HG03175 (cell line): ENCODE results near the gene IFNK.
A peak's percentile ranks its signal among the peaks of the same experiment; 100 is the strongest.
"Not testable (repeated sequence)": the region's sequence is repeated elsewhere in the genome, so short reads cannot be mapped to it uniquely, and the experiment has no call there.

Source experiments
- ATAC-seq: cut with Tn5 transposase; IDR thresholded peaks from one replicate; pipeline ENCODE4 v1.9.1; 2021; ENCODE audit warnings: mild to moderate bottlenecking, moderate library complexity; ENCODE audit not compliant: unreplicated experiment

Gene IFNK, protein sequence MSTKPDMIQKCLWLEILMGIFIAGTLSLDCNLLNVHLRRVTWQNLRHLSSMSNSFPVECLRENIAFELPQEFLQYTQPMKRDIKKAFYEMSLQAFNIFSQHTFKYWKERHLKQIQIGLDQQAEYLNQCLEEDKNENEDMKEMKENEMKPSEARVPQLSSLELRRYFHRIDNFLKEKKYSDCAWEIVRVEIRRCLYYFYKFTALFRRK

DNA sequence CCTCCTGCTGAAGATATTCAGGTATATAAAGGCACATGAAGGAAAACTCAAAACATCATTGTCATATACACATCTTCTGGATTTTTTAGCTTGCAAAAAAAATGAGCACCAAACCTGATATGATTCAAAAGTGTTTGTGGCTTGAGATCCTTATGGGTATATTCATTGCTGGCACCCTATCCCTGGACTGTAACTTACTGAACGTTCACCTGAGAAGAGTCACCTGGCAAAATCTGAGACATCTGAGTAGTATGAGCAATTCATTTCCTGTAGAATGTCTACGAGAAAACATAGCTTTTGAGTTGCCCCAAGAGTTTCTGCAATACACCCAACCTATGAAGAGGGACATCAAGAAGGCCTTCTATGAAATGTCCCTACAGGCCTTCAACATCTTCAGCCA lies at the start of gene IFNK:
TSS of gene IFNK (plus strand) at position 55 of the 400 bp plus-strand sequence. CDS start at position 102, 47 bp downstream.
- ATAC-seq = no peak

- no peak for ATAC-seq
Measured at GRCh38 chr9:27474305-27474704, 49.8 kb upstream of the IFNK start.

DNA sequence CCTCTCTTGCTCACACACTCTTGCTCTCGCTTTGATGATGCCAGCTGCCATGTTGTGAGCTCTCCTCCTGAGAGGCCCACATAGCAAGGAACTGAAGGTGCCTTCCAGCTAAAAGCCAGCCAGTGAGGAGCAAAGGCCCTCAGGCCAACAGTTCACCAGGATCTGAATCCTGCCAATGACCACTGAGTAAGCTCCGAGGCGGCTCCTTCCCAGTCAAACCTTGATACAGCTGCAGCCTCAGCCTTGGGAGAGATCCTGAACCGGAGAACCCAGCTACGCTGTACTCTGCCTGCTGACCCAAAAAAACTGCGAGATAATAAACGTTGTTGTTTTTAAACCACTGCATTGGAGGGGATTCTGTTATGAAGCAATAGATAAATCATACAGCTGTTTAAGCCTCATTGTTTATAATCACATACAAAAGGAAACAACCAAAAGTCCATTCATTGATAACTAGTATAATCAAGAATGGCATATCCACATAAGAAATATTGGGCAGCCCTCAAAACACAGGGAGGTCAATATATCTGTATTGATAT lies 49.0 kb upstream of the IFNK start:
- no peak for ATAC-seq

- no peak for ATAC-seq
Measured at GRCh38 chr9:27476870-27477515, 47.1 kb upstream of the IFNK start.

GRCh38 chr9:27478322-27478721 lies 45.8 kb upstream of the IFNK start:
- ATAC-seq = no peak

- no peak for ATAC-seq
Measured at GRCh38 chr9:27482709-27483108, 41.4 kb upstream of the IFNK start.

GRCh38 chr9:27483576-27483975 lies 40.5 kb upstream of the IFNK start:
- no peak for ATAC-seq

- peak; percentile 95 for ATAC-seq
Measured at GRCh38 chr9:27485158-27485557, 38.9 kb upstream of the IFNK start.

- no peak for ATAC-seq
Measured at GRCh38 chr9:27487128-27487640, 36.9 kb upstream of the IFNK start.

DNA sequence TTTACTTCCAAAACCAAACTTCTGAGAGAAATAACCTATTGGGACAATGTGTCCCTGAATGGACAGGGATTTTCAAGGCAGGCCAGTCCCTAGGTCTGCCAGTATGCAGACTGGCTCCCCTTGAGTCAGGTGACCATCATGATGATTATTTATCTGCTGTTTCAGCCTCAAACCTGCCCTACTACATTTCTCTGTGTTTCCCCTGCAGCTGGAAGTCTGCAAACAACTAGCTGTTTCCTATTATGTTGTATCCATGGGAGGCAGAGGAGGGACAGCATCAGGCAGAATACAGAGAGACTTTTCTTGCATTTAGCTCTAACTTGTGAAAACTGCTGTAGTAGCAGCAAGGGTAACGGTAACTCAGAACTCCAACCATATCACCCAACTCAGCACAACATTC lies 36.2 kb upstream of the IFNK start:
- ATAC-seq = no peak

GRCh38 chr9:27489087-27489876 lies 34.8 kb upstream of the IFNK start:
- peak; percentile 53 for ATAC-seq

DNA sequence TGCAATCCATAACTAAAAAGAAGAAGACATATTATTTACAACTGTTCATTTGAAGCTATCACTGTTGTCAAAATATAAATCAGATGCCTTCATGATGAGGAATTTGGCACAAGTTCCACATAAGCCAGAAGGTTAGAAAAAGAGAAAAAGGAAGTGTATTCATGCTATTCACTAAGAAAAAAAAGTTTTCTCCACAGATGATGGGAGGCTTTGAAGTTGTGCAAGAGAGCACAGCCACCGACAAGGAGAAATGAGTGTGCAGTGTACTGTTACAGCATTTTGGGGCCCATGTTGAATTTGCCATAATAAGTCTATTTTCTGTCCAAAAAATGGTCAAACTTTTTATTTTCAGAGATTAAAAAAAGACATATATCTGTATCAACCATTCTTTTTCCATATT lies 32.9 kb upstream of the IFNK start:
- ATAC-seq = no peak

GRCh38 chr9:27495480-27496134 lies 28.5 kb upstream of the IFNK start:
- ATAC-seq = no peak

- no peak for ATAC-seq
Measured at GRCh38 chr9:27496135-27496504, 28.0 kb upstream of the IFNK start.

- ATAC-seq = no peak
Measured at GRCh38 chr9:27497883-27498417, 26.1 kb upstream of the IFNK start.

- ATAC-seq = peak; percentile 66
Measured at GRCh38 chr9:27499451-27499850, 24.6 kb upstream of the IFNK start.

DNA sequence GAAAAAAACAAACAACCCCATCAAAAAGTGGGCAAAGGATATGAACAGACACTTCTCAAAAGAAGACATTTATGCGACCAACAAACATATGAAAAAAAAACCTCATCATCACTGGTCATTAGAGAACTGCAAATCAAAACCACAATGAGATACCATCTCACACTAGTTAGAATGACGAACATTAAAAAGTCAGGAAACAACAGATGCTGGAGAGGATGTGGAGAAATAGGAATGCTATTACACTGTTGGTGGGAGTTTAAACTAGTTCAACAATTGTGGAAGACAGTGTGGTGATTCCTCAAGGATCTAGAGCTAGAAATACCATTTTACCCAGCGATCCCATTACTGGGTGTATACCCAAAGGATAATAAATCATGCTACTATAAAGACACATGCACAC lies 23.2 kb upstream of the IFNK start:
- ATAC-seq = not testable (repeated sequence)

GRCh38 chr9:27503623-27504022 lies 20.5 kb upstream of the IFNK start:
- ATAC-seq = no peak

- no peak for ATAC-seq
Measured at GRCh38 chr9:27504259-27504658, 19.8 kb upstream of the IFNK start.

- no peak for ATAC-seq
Measured at GRCh38 chr9:27505744-27506161, 18.3 kb upstream of the IFNK start.

DNA sequence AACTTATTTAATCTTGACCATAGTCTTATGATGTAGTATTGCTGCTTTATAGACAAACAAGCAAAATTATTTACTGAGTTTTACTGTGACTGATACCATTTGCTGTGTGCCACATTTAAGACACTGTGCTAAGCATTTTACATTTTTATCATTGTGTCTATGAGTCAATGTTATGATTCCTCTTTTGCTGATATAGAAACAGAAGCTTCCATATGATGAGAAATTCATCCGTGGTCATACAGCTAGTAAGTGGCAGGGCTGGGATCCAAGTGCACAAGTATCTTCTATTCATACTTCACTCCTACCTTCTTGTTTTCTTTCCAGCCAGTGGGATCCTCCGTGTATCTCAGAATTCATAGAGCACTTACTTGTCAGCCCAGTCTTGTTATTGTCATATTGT lies 17.1 kb upstream of the IFNK start:
- ATAC-seq = no peak
